ENCODE measurements around the gene CEP55. TPM values are rescaled to one million over a fixed set of nuclear protein-coding genes. Genes with fewer than 3 reads are reported as not detected.

The CEP55 gene
- total and polyA plus RNA-seq, 9 of the 15 experiments (the other 6 are each of a cell fraction or from before 2014, with no cell fraction given) = 4.4 to 32.5 (median 18.1) TPM

DNA sequence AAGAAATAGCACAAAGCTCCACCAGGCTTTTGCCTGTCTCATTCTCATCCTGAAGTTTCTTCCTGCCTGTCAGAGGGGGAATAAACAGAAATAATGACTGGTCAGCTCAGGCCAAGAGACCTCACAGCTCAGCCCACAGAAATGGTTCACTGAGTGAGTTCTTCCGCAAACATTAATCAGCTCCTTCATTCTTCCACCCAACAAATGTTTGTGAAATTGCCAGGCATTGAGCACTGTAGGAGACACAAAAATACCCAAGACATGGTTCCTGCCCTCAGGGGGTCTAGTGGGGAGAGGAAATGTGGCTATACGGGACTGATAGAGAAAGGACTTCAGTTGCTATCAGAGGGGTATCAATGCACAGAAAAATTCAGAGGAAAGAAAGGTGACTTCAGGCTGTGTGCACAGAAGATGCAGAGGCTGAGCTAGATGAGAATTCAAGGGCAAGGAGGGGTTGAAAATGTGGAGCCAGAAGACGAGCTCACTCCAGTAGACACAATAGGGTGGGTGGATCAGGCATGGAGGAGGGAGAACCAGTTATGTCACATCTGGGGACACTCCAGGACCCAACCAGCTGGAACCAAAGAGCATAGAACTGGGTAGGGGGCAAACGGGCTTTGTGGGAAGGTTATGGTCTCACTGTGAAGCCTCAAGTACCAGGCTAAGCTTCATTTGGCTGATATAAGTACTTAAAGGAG is 35.2 kb upstream of the CEP55 start:
- ATAC-seq = no peak
- no peak for FAIRE-seq
- H3K27ac ChIP-seq (ENCODE audit: extremely low read depth, low read depth, low read length) = no peak overlapping the region
- H2AFZ ChIP-seq (ENCODE audit: low read depth, low read length) = no peak overlapping the region
- H3K9ac ChIP-seq (ENCODE audit: insufficient read depth in 1 of 2, low read depth in 2 of 2, low read length in 2 of 2) = no peak overlapping the region
- H3K4me1 ChIP-seq (replicated peaks in 1 of 2; ENCODE audit: control insufficient read depth in 2 of 2, insufficient read depth in 2 of 2, low read length in 2 of 2) = no peaks in the 10 kb centered on the region; a peak in 1 of 5 replicates
- H3K36me3 ChIP-seq (ENCODE audit: control insufficient read depth, insufficient read depth, low read length) = no peaks in the 10 kb centered on the region
- peaks cover 0 to 12% of the 10 kb centered on the region in 2 experiments; a peak in 2 of 5 replicates for H3K27me3 ChIP-seq (ENCODE audit: control insufficient read depth in 2 of 2, insufficient read depth in 2 of 2, low read length in 2 of 2)
- H4K20me1 ChIP-seq (replicated peaks; ENCODE audit: control insufficient read depth, insufficient read depth, low read length) = no peaks in the 10 kb centered on the region
- no peaks in the 10 kb centered on the region for H3K79me2 ChIP-seq (ENCODE audit: control insufficient read depth, insufficient read depth, low read length)
- TF ChIP-seq SRSF1 (IDR thresholded peaks at IDR 0.05; ENCODE audit: low read depth, low read length) = no peak
- TF ChIP-seq KAT2B (IDR thresholded peaks at IDR 0.05; ENCODE audit: low read depth, low read length) = no peak
- no peak for TF ChIP-seq ZNF785 (CRISPR knock-in tag; IDR thresholded peaks at IDR 0.05)
- TF ChIP-seq KAT8 (IDR thresholded peaks at IDR 0.05; ENCODE audit: low read depth) = no peak
- no peak for TF ChIP-seq PHF21A (IDR thresholded peaks at IDR 0.05; ENCODE audit: borderline replicate concordance, low read depth)
- TF ChIP-seq GABPB2 (CRISPR knock-in tag; conservative IDR thresholded peaks at IDR 0.05) = no peak
- TF ChIP-seq IRF1 (CRISPR knock-in tag; IDR thresholded peaks at IDR 0.05; ENCODE audit: borderline replicate concordance) = no peak
- no peak for TF ChIP-seq SMC3 (conservative IDR thresholded peaks at IDR 0.05; ENCODE audit: insufficient read depth, low read depth, low read length)
- no peak for TF ChIP-seq YBX1 (IDR thresholded peaks at IDR 0.05)
- TF ChIP-seq AFF4 (CRISPR knock-in tag; IDR thresholded peaks at IDR 0.05) = no peak
- no peak for TF ChIP-seq HNRNPH1 (optimal IDR thresholded peaks at IDR 0.05; ENCODE audit: low read depth, low read length)
- TF ChIP-seq, protein P1, sequence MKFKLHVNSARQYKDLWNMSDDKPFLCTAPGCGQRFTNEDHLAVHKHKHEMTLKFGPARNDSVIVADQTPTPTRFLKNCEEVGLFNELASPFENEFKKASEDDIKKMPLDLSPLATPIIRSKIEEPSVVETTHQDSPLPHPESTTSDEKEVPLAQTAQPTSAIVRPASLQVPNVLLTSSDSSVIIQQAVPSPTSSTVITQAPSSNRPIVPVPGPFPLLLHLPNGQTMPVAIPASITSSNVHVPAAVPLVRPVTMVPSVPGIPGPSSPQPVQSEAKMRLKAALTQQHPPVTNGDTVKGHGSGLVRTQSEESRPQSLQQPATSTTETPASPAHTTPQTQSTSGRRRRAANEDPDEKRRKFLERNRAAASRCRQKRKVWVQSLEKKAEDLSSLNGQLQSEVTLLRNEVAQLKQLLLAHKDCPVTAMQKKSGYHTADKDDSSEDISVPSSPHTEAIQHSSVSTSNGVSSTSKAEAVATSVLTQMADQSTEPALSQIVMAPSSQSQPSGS (CRISPR knock-in tag; IDR thresholded peaks at IDR 0.05) = no peak
- no peak for TF ChIP-seq MAZ (CRISPR knock-in tag; conservative IDR thresholded peaks at IDR 0.05 in 1 of 2, IDR thresholded peaks at IDR 0.05 in 1 of 2)
- no peak for TF ChIP-seq SP2 (IDR thresholded peaks at IDR 0.05; ENCODE audit: extremely low read depth, low read depth, low read length, poor library complexity, severe bottlenecking)
- no peak for TF ChIP-seq U2AF2 (optimal IDR thresholded peaks at IDR 0.05; ENCODE audit: low read depth, low read length)
- TF ChIP-seq MIER1 (IDR thresholded peaks at IDR 0.05; ENCODE audit: low read depth) = no peak
- no peak for TF ChIP-seq MCM2 (IDR thresholded peaks at IDR 0.05; ENCODE audit: low read depth)
- in situ Hi-C loops (cut with MboI) = no loop called here
- no peak for DNase-seq (ENCODE audit: extremely low read depth in 1 of 4, low spot score in 3 of 4)
- 23% methylated on average over 4 of the region's 4 CpGs for WGBS (ENCODE audit: insufficient coverage, low coverage, missing lambda C conversion rate)
- no peaks in the 10 kb centered on the region for H3K9me3 ChIP-seq (replicated peaks; ENCODE audit: control insufficient read depth, insufficient read depth, low read depth, low read length)
- ChIA-PET POLR2A (no interaction called here), CTCF (ENCODE audit: low intra/inter-chr PET ratio) (interaction anchor here (0.7 kb wide), 1 partner anchor 28 kb away, joined by 7 read pairs; no protein-coding TSS in a partner anchor)
- no peaks in the 10 kb centered on the region for H3K9me1 ChIP-seq (ENCODE audit: control insufficient read depth, insufficient read depth, low read length)
- no peak overlapping the region for H3K4me3 ChIP-seq
- intact Hi-C loops (cut with micrococcal nuclease) = no loop called here
- no peak overlapping the region for H3K4me2 ChIP-seq (ENCODE audit: insufficient read depth, low read length)
- no TSS peak for BruUV-seq (replicated peaks)

Measured in K562 (cell line).